Activated T-cell treated with anti-CD3 and anti-CD28 coated beads for 24 hours (primary cell): ENCODE data around the gene LRFN4.
A peak's percentile ranks its signal among the peaks of the same experiment; 100 is the strongest.

ENCODE experiments used
- DNase-seq: peaks from one replicate; pipeline ENCODE4 v3.0.0-alpha.2; 2020; ENCODE audit warnings: low read depth

Gene LRFN4

DNA sequence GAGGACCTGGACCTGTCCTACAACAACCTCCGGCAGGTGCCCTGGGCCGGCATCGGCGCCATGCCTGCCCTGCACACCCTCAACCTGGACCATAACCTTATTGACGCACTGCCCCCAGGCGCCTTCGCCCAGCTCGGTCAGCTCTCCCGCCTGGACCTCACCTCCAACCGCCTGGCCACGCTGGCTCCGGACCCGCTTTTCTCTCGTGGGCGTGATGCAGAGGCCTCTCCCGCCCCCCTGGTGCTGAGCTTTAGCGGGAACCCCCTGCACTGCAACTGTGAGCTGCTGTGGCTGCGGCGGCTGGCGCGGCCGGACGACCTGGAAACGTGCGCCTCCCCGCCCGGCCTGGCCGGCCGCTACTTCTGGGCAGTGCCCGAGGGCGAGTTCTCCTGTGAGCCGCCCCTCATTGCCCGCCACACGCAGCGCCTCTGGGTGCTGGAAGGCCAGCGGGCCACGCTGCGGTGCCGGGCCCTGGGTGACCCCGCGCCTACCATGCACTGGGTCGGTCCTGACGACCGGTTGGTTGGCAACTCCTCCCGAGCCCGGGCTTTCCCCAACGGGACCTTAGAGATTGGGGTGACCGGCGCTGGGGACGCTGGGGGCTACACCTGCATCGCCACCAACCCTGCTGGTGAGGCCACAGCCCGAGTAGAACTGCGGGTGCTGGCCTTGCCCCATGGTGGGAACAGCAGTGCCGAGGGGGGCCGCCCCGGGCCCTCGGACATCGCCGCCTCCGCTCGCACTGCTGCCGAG is 1.5 kb downstream of the LRFN4 start:
- no peak for DNase-seq

DNA sequence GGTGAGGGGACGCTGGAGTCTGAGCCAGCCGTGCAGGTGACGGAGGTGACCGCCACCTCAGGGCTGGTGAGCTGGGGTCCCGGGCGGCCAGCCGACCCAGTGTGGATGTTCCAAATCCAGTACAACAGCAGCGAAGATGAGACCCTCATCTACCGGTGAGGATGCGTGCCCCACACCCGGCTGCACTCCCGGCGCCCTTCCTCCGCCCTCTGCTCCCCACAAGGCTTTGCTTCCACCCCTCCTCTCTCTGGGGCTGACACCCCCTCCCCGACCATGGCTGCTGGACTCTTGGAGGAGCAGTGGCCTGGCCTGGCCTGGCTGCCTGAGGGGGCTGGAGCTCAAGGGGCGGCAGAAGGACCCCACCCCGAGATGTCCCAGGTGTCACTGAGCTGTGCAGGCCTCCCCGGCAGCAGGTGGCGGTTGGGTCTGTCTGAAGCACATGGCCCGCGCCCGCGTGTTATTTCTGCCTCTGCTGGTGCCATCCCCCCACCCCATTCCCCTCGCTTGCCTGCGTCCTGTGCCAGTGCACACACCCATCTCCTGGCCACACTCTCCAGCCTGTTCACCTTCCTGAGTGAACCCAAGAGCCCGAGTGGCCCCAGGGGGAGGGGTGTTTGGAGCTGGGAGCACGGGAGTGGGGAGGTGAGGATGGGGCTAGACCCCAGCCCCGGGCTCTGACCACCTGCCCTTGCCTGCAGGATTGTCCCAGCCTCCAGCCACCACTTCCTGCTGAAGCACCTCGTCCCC is 2.2 kb downstream of the LRFN4 start:
- DNase-seq, result no peak

DNA sequence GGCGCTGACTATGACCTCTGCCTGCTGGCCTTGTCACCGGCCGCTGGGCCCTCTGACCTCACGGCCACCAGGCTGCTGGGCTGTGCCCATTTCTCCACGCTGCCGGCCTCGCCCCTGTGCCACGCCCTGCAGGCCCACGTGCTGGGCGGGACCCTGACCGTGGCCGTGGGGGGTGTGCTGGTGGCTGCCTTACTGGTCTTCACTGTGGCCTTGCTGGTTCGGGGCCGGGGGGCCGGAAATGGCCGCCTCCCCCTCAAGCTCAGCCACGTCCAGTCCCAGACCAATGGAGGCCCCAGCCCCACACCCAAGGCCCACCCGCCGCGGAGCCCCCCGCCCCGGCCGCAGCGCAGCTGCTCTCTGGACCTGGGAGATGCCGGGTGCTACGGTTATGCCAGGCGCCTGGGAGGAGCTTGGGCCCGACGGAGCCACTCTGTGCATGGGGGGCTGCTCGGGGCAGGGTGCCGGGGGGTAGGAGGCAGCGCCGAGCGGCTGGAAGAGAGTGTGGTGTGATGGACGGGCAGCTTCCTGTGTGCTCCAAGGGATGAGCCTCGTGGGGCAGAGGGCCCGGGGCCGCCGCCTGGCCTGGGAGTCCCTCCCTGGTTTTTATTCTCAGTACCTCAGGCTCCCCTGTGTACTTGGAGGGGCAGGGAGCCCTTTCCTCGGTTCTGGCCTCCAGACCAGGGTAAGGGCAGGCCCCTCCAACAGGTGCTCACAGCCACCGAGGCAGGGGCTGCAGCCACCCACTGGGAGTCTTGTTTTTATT is 3.0 kb downstream of the LRFN4 start:
- DNase-seq, result no peak

DNA sequence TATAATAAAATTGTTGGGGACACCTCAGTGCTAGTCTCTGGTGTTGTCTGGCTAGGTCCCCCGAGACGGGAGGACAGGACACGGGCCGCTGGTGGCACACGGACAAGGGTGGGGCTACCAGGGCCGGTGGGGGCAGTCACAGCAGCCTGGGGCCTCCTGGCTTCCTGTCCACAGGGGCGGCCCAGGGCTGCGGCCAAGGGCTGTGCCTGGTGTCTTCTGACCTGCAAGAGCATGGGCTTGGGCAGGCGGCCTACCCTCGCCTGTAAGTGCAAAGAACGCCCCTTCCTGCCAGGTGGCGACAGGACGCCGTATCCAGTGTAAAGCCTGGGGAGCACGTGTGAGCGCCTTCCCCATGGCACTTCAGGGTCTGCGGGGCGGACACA is 3.6 kb downstream of the LRFN4 start:
- no peak for DNase-seq

DNA sequence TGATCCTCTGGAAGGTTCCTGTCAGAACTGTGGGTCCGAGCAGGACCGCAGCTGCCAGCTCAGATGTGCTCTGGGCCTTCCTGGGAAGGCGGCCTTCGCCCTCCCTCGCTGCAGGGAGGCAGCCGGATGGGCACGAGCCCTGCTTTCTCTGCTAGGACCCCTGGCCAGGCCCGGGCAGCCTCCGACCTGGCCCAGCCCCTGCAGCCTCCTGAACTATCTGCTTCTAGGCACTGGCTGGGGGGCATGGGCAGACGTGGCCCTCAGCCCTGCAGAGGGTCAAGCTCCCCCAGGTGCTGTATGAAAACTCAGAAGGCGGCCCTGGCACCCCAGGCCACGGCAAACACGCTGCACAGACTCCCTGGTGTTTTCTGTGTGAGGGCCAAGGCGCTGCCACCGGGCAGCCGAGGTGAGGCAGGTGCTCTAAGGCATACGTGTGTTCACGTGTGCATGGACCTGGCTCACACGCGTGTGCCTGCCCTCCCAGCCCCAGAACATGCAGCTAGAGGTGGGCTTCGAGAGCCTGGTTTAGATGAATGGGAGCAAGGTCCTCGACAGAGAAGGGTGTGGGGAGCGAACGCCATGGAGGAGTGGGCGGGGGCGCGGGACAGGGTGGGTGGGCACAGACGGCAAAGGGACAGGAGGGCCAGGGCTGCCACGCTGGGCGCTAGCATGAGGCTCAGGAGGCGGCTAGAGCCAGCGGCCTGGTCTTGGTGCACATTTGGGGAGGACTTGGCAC is 4.3 kb downstream of the LRFN4 start:
- no peak for DNase-seq

DNA sequence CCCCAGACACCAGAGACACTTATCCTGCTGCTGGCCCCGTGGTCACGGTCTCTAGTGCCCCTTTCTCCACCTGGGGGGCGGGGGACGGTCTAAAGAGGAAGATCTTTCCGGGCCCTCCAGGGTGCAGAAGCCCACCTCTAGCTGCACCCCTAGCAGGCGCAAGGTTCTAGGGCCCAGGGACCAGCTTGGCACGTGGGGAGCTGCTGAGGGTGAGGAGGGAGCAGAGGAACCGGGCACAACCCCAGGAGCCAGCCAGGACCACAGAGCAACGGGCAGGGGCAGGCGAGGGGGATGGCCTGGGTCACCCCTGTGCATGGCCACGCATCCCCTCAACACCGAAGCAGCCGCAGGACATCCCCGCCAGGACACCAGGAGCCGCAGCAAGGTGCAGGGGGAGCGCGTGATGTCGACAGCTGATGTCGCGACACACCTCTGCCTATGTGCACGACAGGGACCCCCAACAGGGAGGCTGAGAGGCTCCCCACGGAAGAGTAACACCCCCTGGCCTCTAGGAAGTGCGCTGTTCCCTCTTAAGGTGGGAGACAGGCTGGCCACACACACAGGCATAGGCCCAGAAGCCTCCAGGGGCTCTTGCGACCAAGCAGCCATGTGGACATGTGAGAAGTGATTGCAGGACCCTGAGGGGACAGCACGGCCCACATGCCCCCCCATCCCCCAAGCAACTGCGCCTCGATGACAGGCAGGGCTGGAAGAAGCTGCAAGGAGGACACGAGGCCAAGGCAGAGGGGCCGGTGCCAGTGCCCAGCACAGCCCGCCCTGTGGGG is 5.1 kb downstream of the LRFN4 start:
- no peak for DNase-seq

DNA sequence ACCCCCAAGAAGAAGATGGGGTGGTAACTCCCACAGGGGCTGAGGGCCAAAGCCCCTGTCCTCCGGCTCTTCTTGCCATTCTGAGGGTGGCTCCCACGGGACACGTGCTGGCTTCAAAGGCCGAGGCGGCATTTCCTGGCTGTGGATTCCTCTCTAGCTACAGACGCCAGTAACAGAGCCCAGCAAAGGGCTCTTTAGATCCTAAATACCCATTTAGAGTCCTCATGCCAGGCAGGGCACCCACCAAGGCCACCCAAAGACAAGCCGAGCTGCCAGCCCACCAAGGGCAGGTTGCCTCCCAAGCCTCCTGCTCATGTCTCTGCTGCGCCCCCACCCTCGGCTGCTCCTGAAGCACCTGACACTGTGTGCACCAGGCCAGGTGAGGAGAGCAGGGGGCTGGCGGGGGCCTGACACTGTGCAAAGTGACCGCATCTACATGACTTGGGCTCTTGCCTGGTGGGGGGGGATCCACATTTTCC is 5.7 kb downstream of the LRFN4 start:
- DNase-seq, result no peak

DNA sequence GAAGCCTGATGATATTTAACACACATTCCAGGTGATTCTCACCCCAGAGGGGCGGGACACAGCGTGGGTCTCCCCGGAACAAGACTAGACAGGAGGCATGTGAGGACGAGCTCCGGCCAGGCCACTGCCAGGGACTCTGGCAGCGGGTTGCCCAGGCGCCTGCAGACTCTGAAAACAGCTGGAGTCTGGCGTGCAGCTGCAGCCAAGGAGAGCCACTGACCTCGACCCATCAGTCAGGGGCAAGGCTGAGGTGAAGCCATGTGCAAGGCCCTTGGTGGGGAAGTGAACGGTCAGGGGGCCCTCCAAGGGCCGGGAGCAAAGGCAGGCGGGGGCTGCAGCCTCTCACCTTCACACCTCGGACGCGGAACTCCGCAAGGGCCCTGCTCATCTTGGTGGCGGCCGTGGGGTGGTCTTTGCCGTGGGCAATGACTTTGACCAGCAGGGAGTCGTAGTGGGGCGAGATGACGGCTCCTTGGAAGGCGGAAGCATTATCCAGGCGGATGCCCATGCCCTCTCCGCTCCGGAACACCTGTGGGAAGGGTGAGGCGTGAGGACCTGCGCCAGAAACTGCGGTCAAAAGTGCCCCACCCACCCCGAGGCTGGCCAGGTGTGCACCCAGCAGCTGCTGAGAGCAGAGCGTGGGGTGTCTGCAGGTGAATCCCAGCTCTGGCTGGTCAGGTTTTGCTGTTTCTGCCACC is 6.7 kb downstream of the LRFN4 start:
- no peak for DNase-seq

DNA sequence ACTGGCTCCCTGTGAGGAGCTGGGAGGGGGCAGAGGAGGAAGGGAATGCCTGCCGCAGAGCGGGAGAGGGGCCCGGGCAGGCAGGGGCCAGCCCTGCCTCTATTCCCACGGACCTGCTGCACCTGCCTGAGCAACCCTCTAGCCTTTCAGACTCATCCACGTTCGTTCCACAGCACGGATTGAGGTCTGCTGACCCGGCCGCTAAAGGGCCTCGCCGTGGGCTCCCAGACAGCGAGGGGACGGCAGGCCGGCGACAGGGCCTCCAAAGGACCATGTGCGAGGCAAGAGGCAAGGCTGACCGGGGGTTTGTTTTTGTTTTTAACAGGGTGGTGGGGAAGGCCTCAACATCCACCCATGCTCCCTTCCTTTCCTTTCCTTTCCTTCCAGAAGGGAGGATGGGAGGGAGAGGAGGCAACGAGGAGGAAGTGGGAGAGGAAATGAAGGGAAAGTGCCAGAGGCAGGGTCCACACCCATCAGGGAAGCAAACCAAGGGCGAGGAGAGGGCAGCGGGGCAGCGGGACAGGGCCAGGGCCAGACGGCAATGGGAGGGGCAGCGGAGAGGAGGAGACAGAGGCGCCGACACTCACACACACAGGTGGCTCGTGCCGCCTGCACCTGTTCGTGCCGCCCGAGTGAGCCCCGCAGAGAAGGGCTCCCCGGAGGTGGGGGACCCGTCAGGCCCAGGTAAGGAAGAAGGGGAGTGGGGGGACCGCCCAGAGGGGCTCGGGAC is 7.5 kb downstream of the LRFN4 start:
- no peak for DNase-seq

DNA sequence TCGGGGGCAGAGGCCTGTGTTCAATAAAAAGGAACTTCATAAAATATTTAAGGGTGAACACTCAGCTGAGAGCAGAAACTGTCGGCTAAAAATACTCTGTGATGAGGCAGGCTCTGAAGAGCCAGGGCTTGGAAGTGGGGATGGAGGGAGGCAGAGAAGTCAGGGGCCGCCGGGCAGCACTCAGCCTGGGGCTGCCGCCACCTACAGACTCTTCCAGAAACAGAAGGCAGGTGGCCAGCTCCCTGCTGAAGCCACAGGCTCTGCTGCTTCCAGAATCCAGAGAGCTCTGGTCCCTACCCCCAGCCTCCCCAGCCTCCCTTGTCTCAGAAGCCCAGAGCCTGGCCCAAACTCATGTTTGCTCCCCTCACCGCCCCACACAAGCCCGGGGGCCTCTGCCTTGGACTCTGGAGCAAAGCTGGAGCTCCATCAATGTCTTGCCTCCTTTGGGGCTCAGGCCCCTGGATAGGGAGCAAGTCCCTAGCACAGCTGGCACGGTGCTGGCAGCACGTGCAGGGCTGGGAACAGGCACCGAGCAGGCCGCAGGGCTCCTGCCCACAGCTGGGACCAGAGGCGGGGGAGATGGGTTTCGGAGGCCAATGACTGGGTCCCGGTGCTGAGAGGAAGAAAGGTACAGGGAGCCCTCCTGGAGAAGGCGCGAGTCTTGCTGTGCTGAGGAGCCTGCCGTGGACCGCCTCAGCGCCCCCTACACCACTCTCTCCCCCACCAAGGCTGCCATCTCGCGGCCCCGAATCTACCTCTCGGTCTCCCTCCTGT is 8.2 kb downstream of the LRFN4 start:
- no peak for DNase-seq

DNA sequence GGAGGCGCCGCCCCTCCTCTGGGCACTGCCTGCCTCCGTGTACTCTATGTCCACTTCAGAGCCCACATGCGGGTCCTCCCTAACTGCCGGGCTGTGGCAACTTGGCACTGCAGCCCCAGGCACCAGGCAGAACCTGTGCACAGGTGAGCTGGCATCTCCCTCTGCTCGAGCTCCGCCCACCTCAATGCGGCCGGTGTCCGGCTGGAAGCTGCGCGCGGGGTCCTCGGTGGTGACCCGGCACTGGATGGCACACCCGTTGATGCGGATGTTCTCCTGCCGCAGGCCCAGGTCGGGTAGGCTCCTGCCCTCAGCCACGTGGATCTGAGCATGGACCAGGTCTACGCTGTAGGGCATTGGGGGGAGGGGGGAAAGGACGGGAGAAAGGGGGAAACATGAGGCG is 9.1 kb downstream of the LRFN4 start:
- DNase-seq, result no peak

DNA sequence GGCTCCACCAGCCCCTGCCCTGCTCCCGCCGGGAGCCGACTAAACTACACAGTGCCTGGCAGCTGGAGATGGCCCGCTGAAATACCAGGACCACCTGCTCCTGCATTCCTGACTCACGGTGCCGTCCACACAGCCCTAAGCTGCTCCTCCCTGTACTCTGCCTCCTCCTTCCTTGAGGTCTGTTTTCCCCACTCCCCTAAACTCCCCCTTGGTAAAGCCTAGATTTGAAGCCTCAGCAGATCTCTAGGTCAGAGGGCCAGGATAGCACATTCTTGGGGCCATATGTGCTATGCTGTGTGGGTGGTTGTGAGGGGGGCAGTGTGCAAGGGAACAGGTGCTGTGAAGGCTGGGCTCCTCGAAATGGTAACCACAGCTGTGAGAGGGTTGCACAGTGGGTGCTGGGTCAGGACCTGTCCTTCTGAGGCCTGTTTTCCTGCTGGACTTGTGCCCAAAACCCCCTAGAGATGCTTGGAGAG is 9.7 kb downstream of the LRFN4 start:
- no peak for DNase-seq

DNA sequence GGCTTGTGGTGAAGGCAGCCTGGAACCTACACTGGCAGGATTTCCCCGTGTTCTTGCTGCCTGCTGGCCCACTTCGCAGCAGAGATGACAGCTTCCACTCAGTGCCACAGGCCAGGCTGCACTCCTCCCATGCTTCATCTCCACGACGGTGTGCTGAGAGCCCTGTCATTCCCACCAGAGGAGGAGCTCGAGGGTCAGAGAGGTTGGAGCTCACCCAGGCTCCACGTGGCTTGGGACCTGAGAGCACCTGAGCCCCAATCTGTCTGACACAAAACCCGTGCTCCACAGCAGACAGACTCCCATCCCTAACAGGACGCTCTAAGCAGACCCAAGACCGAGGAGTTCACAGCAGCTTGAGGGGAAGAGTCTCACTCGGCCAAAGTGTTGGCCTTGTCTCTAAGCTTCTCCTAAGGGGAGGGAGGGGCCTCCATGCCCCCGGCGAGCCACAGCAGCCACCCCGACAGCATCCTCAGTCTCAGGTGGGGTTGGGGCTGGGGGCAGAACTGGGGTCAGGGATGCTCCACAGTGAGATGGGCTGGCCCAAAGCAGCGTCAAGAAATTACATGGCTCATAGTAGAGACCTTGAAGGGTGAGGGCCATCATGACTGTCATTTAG is 10.7 kb downstream of the LRFN4 start:
- no peak for DNase-seq

DNA sequence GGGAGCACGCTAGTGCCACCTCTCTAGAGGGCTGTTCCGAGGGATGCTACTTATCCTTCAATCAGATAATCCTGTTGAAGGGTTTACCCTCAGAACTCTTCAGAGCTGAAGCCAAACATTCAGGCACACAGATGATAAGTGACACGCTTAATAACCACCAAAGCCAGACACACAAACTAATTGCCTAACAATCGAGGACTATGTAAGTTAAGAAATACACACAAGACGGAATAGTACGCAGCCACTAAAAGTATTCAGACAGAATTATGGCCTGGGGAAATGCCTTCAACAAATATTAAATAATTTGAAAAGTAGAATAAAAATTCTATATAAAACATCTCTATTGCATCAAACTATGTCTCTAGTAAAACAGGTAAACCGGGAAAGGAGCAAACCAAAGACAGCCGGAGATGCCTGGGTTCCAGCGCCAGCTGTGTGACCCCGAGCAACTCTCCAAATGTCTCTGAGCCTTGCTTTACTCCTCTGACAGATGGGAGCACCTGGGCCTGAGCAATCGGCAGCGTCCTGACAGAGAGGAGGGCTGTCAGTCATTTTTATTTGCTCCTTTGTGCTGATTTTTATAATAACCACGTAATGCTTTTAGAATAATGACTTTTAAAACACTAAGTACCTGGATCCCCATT is 11.3 kb downstream of the LRFN4 start:
- DNase-seq, result no peak

DNA sequence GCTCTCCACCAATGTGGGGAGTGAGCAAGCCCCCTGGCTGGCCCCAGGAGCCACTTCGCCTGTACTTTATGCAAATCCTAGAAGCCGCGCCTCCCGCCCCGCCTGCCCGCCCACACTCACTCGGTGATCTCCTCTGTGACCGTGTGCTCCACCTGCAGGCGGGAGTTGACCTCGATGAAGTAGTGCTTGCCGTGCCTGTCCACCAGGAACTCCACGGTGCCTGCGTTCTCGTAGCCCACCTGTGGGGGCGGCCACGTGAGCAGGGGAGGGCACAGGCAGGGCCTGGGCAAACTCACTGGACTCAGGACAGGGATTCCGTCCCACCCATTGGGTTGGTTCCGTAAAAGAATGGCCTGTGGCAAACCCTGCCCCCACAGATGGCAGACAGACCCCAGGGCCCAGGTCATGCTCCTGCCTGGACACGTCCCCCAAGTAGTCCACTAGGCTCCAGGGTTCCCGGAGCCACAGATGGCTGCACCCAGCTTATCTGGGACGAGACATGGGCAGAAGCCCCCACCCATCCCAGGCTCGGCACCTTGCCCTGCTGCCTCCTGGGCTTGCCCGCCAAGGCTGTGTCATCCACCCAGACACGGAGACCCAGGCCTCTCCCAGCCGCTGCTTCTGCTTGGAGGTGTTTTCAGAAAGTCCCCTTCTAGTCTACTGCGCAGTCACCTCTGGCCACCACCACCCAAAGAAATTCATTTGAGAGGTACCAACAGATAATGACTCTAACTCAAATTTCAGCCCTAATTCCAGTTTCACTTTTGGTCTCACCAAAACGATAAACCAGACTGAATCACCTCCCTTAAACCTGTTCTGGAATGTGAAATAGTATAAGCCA is 12.1 kb downstream of the LRFN4 start:
- peak; percentile 72 for DNase-seq

DNA sequence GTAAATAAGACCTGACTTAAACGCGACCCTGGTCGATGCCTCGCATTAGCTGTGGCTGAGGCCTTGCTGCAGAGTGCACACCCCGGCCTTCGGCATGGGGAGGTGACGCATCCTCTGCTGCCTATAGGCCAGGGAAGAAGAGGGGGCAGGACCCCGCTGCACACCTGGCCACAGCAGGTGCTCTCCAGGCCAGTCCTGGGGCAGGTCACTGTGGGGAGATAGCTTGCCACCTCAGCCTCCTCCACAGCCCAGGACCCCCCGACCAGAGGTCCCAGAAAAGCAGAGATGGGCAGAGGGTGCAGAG is 12.7 kb downstream of the LRFN4 start:
- DNase-seq, result no peak

DNA sequence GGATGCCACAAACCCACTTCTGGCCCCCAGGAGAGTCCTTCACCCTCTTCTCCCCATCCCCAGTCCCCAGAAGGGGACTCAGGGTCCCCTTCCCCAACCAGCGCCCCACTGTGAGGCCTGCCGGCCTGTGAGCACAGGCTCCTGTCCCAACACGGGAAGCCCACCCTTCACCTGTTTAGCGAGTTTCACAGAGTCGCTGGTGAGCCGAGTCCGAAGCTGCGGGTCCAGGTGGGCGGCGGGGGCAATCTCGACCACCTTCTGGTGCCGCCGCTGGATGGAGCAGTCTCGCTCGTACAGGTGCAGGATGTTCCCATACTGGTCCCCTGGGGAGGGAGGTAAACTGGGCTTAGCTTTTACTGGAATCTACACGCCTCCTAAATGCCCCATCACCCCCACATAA is 13.3 kb downstream of the LRFN4 start:
- DNase-seq, result no peak
